NCI-H146 treated with DMSO at 0.1 percent for 48 hours (cell line): ENCODE measurements around the gene ITGAD.
"Not testable (repeated sequence)": the region's sequence is repeated elsewhere in the genome, so short reads cannot be mapped to it uniquely, and the experiment has no call there.

Experiments used
- DNase-seq: peaks from one replicate; lab custom pipeline; 2025; ENCODE audit not compliant: unreplicated experiment; lab: John Stamatoyannopoulos, UW

Gene ITGAD

GRCh38 chr16:31403590-31404352, 10.6 kb downstream of the ITGAD start:
- DNase-seq: no peak

- DNase-seq: no peak
Measured at GRCh38 chr16:31404353-31405064, 11.4 kb downstream of the ITGAD start.

GRCh38 chr16:31407406-31407805, 14.3 kb downstream of the ITGAD start:
- DNase-seq: no peak

- DNase-seq: no peak
Measured at GRCh38 chr16:31409433-31409832, 16.3 kb downstream of the ITGAD start.

- no peak for DNase-seq
Measured at GRCh38 chr16:31410082-31410481, 16.9 kb downstream of the ITGAD start.

GRCh38 chr16:31411024-31411844, 18.1 kb downstream of the ITGAD start:
- no peak for DNase-seq

- no peak for DNase-seq
Measured at GRCh38 chr16:31412750-31413149, 19.6 kb downstream of the ITGAD start.

GRCh38 chr16:31413381-31413780, 20.2 kb downstream of the ITGAD start:
- no peak for DNase-seq

GRCh38 chr16:31413943-31414342, 20.8 kb downstream of the ITGAD start:
- no peak for DNase-seq

- DNase-seq: no peak
Measured at GRCh38 chr16:31414706-31415105, 21.6 kb downstream of the ITGAD start.

- DNase-seq: no peak
Measured at GRCh38 chr16:31416371-31416770, 23.2 kb downstream of the ITGAD start.

GRCh38 chr16:31417036-31417435, 23.9 kb downstream of the ITGAD start:
- not testable (repeated sequence) for DNase-seq

GRCh38 chr16:31417916-31418315, 24.8 kb downstream of the ITGAD start:
- no peak for DNase-seq

GRCh38 chr16:31420037-31420436, 26.9 kb downstream of the ITGAD start:
- no peak for DNase-seq

GRCh38 chr16:31421587-31421986, 28.5 kb downstream of the ITGAD start:
- DNase-seq: no peak

- no peak for DNase-seq
Measured at GRCh38 chr16:31423241-31423640, 30.1 kb downstream of the ITGAD start.

GRCh38 chr16:31423801-31424200, 30.7 kb downstream of the ITGAD start:
- no peak for DNase-seq

- no peak for DNase-seq
Measured at GRCh38 chr16:31427441-31428278, 34.5 kb downstream of the ITGAD start.

- DNase-seq: no peak
Measured at GRCh38 chr16:31428279-31428597, 35.1 kb downstream of the ITGAD start, which contains the start of gene COX6A2. TSS of gene COX6A2 (minus strand) at chr16:31428360. CDS start at chr16:31428325, 35 bp downstream.

GRCh38 chr16:31428638-31429247, 35.6 kb downstream of the ITGAD start:
- no peak for DNase-seq
